Measurements from ENCODE around the gene SHQ1.

The SHQ1 gene

GRCh38 chr3:72847751-72848702, at the start of gene SHQ1:
SHQ1 (minus strand) TSS chr3:72848445; CDS start chr3:72848340, 105 bp downstream.
- DNase-seq = peak; percentile 78

DNA sequence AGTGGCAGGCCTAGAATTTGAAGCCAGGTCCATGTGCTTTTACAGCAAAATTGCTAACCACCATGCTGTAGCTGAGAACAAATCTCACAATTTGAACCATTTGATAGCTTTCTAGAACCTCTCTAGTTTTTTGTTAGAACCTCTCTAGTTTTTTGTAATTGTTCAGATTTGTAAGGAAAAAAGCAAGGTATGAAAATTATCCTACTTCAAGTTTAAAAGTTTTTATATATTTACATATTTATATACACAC, 49.4 kb upstream of the SHQ1 start:
- DNase-seq = no peak

DNA sequence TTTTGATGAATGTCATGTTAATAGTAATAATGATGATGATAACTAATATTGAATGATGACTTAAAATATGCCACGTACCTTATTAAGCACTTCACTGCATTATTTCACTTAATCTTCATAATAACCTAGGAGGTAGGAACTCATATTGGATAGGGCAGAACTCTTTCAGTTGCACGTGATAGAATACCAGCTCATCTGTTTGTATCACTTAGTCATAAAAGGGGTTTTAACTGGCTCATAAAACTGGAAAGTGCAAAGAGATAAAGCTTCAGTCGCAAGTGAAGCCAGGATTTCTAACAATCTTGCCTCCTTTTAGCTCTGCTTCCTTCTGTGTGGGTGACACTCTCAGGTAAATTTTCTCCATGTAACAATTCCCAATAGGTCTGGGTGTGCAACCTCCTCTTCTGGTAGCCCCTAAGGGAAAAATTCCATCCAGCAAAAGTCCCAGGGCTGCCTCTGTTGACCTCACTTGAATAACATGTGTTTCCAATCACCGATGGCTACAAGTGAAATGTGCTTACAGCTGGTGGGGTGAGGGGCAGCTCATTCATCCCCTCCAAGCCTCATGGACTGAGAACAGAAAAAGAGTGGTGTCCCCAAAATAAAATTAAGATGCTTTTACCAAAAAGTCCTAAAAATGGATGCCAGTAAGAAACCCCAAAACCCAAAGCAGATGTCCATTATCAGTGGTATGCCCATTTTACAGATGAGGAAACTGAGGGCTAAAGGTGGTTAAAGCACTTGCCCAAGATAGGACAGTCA, 48.9 kb upstream of the SHQ1 start:
- DNase-seq = no peak

DNA sequence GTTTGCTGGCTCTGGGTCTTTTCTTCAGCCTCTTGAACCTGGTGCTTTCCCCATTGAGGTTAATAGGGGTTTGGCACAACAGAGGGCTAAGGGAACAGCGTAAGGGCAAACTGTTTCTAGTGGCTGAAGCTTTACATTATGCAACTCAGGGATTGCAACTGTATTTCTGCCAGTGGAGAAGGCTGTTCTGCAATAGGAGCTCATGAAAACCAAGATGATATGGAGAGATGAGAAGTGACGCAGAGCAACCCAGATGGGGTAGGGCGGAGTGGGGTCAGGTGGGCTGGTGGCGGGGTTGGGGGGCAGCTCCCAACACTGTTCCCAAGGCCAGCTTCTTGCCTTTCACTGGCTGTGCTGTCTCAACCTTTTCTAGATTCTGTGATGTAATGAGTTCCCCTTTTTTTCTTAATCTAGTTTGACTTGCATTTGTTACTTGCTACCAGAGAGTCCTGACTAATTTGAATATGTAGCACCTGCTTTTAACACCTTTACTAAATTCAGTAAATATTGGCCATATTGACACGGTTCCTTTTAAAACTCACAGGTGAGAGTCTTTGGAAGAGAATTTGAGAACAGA, 46.8 kb upstream of the SHQ1 start:
- DNase-seq = no peak

- DNase-seq = no peak
Observed at GRCh38 chr3:72892870-72893269, 44.6 kb upstream of the SHQ1 start.

DNA sequence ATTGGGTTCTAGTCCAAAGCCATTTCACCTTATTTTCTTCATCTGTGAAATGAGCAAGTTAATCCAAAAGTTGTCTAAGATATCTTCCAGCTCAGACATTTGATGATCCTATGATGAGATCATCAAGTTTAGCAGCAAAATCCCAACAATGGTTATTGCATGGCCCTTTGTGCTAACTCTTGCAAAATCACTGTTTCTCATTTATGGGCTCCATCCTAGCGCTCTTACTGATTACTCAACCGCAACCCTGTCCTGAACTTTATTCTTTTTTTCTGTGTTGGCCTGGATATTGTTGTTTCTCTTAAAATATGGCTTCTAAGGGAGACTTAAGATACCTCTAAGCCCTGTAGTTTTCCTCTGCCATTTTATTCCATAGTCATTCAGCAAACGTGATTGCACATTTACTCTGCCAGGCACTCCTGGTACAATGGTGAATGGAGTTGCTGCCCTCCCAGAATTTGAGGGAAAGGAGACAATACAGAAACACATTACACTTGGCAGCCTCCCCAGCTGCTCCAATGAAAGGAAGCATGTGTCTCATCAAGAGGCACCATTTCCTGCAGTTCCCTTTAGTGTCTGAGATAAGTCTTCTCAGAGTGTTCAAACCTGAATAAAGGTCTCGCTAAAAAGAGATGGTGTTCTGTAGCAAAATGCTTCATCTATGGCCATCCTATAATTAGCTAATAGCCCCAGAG, 44.0 kb upstream of the SHQ1 start:
- no peak for DNase-seq

- no peak for DNase-seq
Observed at GRCh38 chr3:72891053-72891855, 43.0 kb upstream of the SHQ1 start.

- no peak for DNase-seq
Observed at GRCh38 chr3:72890166-72890925, 42.1 kb upstream of the SHQ1 start.

DNA sequence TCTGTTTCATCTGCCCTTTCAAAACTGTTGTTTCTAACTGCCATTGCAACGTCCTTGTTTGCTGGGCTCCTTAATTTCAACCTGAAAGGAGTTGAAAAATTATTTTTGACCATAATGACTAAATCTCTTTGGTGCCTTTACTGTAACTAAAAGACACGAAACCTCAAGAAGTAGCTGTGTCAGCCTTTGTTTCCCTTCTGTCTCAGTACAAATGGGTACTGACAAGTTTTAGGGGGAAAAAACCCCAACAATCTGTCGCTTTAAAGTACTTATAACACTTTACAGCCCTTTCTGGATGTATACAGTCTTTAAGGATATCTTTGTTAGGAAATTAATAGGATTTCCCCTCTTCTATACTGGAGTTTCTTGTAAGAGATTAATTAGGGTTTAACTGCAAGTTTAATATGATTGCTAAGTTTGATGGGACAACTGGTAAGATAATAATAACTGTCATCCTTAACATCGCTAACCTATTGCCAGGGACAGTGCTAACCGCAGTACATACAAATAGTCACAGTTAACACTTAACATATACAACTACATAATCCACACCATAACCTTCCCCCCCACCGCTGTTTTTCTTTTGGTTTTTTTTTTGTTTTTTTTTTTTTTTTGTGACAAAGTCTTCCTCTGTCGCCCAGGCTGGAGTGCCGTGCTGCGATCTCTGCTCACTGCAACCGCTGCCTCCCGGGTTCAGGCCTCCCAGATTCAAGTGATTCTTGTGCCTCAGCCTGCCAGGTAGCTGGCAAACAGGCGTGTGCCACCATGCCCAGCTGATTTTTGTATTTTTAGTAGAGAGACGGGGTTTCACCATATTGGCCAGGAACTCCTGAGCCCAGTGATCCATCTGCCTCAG, 41.3 kb upstream of the SHQ1 start:
- no peak for DNase-seq

DNA sequence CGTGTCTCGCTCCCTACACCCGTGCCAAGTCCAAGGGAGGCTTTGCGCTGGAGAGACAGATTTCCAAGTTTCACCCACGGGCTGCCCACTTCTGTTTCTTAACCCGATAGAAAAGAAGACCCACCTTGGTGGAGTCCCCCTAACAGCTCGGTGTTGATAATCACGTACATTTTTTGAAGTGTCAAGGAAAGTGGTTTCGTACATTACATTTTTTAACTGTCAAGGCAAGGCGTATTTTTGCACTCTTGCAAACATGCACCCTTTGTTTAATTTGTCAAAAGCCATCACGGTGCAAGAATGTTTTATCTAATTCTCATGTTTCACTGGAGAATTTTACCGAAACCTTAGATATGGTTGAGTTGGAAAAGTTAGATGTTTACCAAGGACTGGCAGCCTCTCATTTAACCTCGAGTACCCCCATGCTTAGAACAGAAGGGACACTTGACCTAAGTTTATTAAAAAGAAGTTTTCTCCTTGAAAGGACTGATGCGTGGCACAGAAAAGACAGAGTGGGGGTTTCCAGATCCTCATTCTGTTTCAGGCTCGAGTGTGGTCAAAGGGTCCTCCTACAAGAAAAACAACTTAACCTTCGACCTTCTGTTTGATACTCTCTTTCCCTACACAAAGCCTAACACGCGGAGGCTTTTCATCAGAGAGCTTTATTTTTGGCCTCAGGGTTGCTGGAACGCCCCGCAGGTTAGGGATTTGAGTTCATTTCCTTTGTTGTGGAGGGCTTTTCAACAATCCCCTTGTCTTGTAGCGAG, 40.5 kb upstream of the SHQ1 start:
- no peak for DNase-seq

GRCh38 chr3:72887705-72888545, 39.7 kb upstream of the SHQ1 start, which contains the start of gene GXYLT2:
GXYLT2 (plus strand) TSS chr3:72888046; CDS start chr3:72888234, 188 bp downstream.
- peak; percentile 18 for DNase-seq

- no peak for DNase-seq
Observed at GRCh38 chr3:72887343-72887704, 39.1 kb upstream of the SHQ1 start.

DNA sequence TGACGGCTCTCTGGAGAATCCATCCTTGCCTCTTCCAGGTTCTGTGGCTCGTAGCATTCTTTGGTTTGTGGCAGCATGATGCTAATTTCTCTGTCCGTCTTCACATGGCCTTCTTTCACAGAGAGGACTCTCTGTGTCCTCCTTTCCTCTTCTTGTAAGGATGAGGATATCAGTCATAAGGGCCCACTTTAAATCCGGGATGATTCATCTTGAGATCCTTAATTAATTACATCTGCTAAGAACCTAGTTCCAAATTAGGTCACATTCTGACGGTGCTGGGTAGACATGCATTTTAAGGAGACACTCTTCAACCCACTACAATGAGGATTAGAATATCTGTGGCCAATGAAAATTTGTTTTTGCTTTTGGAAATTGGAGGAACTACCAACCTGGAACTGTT, 23.9 kb upstream of the SHQ1 start:
- DNase-seq = no peak

DNA sequence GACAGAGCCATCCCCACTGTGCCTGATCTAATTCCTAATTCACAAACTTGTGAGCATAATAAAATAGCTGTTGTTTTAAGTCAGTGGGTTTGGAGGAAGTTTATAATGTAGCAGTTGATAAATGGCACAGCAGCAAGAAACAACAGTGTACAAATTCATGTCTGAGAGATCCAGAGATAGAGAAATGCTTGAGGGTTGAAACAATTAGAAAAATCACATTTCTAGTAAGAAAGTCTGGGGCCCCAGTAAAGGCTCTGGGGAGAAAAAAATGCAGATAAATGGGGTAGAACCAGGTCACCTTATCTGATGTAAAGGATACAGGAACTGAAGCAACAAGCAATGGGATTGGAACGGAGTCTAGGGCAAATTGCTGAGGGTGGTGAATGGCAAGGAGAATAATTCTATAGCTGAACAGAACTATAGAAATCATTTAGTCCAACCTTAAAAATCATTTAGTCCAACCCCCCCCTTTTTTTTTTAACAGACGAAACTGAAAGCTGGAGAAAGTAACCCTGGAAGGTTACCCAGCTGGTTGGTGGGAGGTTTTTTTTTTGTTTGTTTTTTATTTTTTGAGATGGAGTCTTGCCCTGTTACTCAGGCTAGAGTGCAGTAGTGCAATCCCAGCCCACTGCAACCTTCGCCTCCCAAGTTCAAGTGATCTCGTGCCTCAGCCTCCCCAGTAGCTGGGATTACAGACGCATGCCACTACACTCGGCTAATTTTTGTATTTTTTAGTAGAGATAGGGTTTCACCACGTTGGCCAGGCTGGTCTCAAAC, 14.3 kb upstream of the SHQ1 start:
- no peak for DNase-seq

- no peak for DNase-seq
Observed at GRCh38 chr3:72860846-72861245, 12.6 kb upstream of the SHQ1 start.

DNA sequence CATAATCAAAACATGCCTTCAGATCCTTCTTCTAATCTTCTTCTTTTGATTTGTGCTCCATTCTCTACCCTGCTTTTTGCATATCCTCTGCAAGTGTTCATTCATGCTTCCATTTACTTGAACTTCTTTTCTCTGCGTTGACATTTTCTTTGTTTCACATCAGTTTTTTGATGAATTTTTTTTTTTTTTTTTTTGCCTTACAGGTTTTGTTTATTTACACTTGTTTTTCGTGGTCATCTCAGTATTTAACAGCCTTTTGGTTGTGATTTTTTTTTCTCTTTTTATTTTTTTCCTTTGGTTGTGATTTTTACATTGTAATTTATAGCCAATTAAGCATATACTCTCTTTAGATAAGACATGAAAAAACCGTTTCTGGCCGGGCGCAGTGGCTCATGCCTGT, 11.8 kb upstream of the SHQ1 start:
- DNase-seq = no peak

DNA sequence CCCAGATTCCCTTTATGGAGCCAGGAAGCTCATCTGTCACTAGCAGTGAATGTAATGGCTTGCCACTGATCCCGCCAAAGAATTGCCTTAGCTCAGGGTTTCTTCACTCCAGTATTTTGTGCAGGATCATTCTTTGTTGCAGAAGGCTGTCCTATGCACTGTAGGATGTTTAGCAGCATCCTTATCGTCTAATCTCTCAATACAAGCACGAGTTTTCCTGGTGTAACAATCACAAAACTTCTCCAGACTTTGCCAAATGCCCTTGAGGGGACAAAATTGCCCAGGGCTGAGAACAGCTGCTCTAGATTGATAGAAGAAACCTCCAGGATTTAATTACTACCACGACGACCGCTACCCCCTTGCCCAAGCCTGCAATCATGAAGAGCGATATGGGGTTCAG, 6.8 kb upstream of the SHQ1 start:
- no peak for DNase-seq

GRCh38 chr3:72848703-72849081, 447 bp upstream of the SHQ1 start:
- DNase-seq = no peak

Data from NCI-H2171 (cell line).